ENCODE data around the gene PNMT. TPM values are rescaled to one million over a fixed set of nuclear protein-coding genes. Genes with fewer than 3 reads are reported as not detected.

Gene PNMT
- total and polyA plus RNA-seq, 2 experiments from 2014 or later: 1.9 to 2.5 TPM

- peaks cover 91% of the 10 kb centered on the region for H3K36me3 Mint-ChIP-seq (ENCODE audit: low read depth)
- no peak for DNase-seq (ENCODE audit: low spot score)
- no peak for TF ChIP-seq CREB1 (CRISPR knock-in tag; IDR thresholded peaks at IDR 0.05; ENCODE audit: low read depth)
- no peak for TF ChIP-seq EZH2 (IDR thresholded peaks at IDR 0.05; ENCODE audit: low read depth, unreplicated experiment)
- TF ChIP-seq, protein P1, sequence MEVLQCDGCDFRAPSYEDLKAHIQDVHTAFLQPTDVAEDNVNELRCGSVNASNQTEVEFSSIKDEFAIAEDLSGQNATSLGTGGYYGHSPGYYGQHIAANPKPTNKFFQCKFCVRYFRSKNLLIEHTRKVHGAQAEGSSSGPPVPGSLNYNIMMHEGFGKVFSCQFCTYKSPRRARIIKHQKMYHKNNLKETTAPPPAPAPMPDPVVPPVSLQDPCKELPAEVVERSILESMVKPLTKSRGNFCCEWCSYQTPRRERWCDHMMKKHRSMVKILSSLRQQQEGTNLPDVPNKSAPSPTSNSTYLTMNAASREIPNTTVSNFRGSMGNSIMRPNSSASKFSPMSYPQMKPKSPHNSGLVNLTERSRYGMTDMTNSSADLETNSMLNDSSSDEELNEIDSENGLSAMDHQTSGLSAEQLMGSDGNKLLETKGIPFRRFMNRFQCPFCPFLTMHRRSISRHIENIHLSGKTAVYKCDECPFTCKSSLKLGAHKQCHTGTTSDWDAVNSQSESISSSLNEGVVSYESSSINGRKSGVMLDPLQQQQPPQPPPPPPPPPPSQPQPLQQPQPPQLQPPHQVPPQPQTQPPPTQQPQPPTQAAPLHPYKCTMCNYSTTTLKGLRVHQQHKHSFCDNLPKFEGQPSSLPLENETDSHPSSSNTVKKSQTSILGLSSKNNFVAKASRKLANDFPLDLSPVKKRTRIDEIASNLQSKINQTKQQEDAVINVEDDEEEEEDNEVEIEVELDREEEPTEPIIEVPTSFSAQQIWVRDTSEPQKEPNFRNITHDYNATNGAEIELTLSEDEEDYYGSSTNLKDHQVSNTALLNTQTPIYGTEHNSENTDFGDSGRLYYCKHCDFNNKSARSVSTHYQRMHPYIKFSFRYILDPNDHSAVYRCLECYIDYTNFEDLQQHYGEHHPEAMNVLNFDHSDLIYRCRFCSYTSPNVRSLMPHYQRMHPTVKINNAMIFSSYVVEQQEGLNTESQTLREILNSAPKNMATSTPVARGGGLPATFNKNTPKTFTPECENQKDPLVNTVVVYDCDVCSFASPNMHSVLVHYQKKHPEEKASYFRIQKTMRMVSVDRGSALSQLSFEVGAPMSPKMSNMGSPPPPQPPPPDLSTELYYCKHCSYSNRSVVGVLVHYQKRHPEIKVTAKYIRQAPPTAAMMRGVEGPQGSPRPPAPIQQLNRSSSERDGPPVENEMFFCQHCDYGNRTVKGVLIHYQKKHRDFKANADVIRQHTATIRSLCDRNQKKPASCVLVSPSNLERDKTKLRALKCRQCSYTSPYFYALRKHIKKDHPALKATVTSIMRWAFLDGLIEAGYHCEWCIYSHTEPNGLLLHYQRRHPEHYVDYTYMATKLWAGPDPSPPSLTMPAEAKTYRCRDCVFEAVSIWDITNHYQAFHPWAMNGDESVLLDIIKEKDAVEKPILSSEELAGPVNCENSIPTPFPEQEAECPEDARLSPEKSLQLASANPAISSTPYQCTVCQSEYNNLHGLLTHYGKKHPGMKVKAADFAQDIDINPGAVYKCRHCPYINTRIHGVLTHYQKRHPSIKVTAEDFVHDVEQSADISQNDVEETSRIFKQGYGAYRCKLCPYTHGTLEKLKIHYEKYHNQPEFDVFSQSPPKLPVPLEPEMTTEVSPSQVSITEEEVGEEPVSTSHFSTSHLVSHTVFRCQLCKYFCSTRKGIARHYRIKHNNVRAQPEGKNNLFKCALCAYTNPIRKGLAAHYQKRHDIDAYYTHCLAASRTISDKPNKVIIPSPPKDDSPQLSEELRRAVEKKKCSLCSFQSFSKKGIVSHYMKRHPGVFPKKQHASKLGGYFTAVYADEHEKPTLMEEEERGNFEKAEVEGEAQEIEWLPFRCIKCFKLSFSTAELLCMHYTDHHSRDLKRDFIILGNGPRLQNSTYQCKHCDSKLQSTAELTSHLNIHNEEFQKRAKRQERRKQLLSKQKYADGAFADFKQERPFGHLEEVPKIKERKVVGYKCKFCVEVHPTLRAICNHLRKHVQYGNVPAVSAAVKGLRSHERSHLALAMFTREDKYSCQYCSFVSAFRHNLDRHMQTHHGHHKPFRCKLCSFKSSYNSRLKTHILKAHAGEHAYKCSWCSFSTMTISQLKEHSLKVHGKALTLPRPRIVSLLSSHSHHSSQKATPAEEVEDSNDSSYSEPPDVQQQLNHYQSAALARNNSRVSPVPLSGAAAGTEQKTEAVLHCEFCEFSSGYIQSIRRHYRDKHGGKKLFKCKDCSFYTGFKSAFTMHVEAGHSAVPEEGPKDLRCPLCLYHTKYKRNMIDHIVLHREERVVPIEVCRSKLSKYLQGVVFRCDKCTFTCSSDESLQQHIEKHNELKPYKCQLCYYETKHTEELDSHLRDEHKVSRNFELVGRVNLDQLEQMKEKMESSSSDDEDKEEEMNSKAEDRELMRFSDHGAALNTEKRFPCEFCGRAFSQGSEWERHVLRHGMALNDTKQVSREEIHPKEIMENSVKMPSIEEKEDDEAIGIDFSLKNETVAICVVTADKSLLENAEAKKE (CRISPR knock-in tag; IDR thresholded peaks at IDR 0.05): no peak
- TF ChIP-seq STAT1 (IDR thresholded peaks at IDR 0.05; ENCODE audit: unreplicated experiment): no peak
- no peak for TF ChIP-seq EZH2phosphoT487 (IDR thresholded peaks at IDR 0.05; ENCODE audit: unreplicated experiment)
- TF ChIP-seq, protein P2, sequence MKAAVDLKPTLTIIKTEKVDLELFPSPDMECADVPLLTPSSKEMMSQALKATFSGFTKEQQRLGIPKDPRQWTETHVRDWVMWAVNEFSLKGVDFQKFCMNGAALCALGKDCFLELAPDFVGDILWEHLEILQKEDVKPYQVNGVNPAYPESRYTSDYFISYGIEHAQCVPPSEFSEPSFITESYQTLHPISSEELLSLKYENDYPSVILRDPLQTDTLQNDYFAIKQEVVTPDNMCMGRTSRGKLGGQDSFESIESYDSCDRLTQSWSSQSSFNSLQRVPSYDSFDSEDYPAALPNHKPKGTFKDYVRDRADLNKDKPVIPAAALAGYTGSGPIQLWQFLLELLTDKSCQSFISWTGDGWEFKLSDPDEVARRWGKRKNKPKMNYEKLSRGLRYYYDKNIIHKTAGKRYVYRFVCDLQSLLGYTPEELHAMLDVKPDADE (IDR thresholded peaks at IDR 0.05): no peak
- no peak for TF ChIP-seq POLR2AphosphoS5 (IDR thresholded peaks at IDR 0.05; ENCODE audit: low read depth)
- TF ChIP-seq JUNB (IDR thresholded peaks at IDR 0.05; ENCODE audit: unreplicated experiment): no peak
- TF ChIP-seq ZNF331 (CRISPR knock-in tag; IDR thresholded peaks at IDR 0.05; ENCODE audit: low read depth): no peak
- no peak for TF ChIP-seq REST (IDR thresholded peaks at IDR 0.05; ENCODE audit: unreplicated experiment)
- no peak for TF ChIP-seq NANOG (IDR thresholded peaks at IDR 0.05; ENCODE audit: borderline replicate concordance)
- no peak for TF ChIP-seq ZNF114 (CRISPR knock-in tag; IDR thresholded peaks at IDR 0.05)
- Histone ChIP-seq H3K4me1 (ENCODE audit: insufficient read depth) (no peaks in the 10 kb centered on the region), H3K9me2 (ENCODE audit: insufficient read depth) (no peaks in the 10 kb centered on the region), H3K36me3 (ENCODE audit: insufficient read depth) (peaks cover 43% of the 10 kb centered on the region), H2AFZ (no peak overlapping the region), H3K27me3 (ENCODE audit: insufficient read depth) (no peaks in the 10 kb centered on the region), H3F3A (replicated peaks; ENCODE audit: low read depth) (peaks cover 9% of the 10 kb centered on the region; the same call in 1 of the 2 replicates), H3K79me2 (replicated peaks; ENCODE audit: insufficient read depth) (no peaks in the 10 kb centered on the region), H3K27ac (ENCODE audit: low read depth) (no peak overlapping the region), H3K4me3 (no peak overlapping the region), H3K4me2 (no peak overlapping the region), H4K20me1 (replicated peaks; ENCODE audit: insufficient read depth) (peaks cover 10% of the 10 kb centered on the region)
- H3K4me1 Mint-ChIP-seq: no peaks in the 10 kb centered on the region
- H3K9me3 Mint-ChIP-seq: no peaks in the 10 kb centered on the region
- no peak overlapping the region for H3K27ac Mint-ChIP-seq
- H3K27me3 Mint-ChIP-seq (ENCODE audit: insufficient read depth, low read depth, poor library complexity): peaks cover 20% of the 10 kb centered on the region
- ATAC-seq: no peak
- H3K4me3 Mint-ChIP-seq: no peak overlapping the region
Observed at GRCh38 chr17:39715375-39716072, 47.3 kb downstream of the PNMT start.
